NCI-H748 treated with DMSO at 0.1 percent for 48 hours (cell line): ENCODE measurements around the gene MFNG.

ENCODE experiments used
- DNase-seq: peaks from one replicate; lab custom pipeline; 2025; lab: John Stamatoyannopoulos, UW

MFNG gene

GRCh38 chr22:37448516-37449127 is 37.6 kb downstream of the MFNG start:
- no peak for DNase-seq

GRCh38 chr22:37445501-37445900 is 40.7 kb downstream of the MFNG start:
- DNase-seq: no peak

GRCh38 chr22:37443977-37444376 is 42.2 kb downstream of the MFNG start:
- DNase-seq: no peak

- no peak for DNase-seq
These were observed 43.1 kb downstream of the MFNG start for GRCh38 chr22:37443086-37443485.

GRCh38 chr22:37442537-37442936 is 43.6 kb downstream of the MFNG start:
- no peak for DNase-seq

- no peak for DNase-seq
These were observed 44.0 kb downstream of the MFNG start for GRCh38 chr22:37442135-37442534.

- no peak for DNase-seq
These were observed 45.3 kb downstream of the MFNG start for GRCh38 chr22:37440875-37441274.

- DNase-seq: no peak
These were observed 46.8 kb downstream of the MFNG start for GRCh38 chr22:37439347-37439746.

GRCh38 chr22:37435970-37436603 is 50.1 kb downstream of the MFNG start:
- no peak for DNase-seq

- DNase-seq: no peak
These were observed 52.4 kb downstream of the MFNG start for GRCh38 chr22:37433786-37434185.

- no peak for DNase-seq
These were observed 53.5 kb downstream of the MFNG start for GRCh38 chr22:37432708-37433054.

- DNase-seq: no peak
These were observed 54.1 kb downstream of the MFNG start for GRCh38 chr22:37431801-37432707.

GRCh38 chr22:37431366-37431765 is 54.8 kb downstream of the MFNG start:
- DNase-seq: no peak

- DNase-seq: no peak
These were observed 55.2 kb downstream of the MFNG start for GRCh38 chr22:37430941-37431340.

- DNase-seq: no peak
These were observed 57.3 kb downstream of the MFNG start for GRCh38 chr22:37428649-37429586.

- no peak for DNase-seq
These were observed 58.2 kb downstream of the MFNG start for GRCh38 chr22:37427711-37428635.

- DNase-seq: no peak
These were observed 59.0 kb downstream of the MFNG start, which contains the start of gene ELFN2 for GRCh38 chr22:37427135-37427710. Gene ELFN2 (minus strand): TSS chr22:37427479. CDS start chr22:37375534, 51,945 bp downstream.

GRCh38 chr22:37426706-37427134 is 59.5 kb downstream of the MFNG start:
- no peak for DNase-seq

- DNase-seq: peak; percentile 21
These were observed 60.1 kb downstream of the MFNG start for GRCh38 chr22:37425800-37426705.
